Measurements from ENCODE around the gene RIMKLA.

GRCh38 chr1:42379794-42380585 lies 602 bp upstream of the RIMKLA start:
- TF ChIP-seq, protein P1, sequence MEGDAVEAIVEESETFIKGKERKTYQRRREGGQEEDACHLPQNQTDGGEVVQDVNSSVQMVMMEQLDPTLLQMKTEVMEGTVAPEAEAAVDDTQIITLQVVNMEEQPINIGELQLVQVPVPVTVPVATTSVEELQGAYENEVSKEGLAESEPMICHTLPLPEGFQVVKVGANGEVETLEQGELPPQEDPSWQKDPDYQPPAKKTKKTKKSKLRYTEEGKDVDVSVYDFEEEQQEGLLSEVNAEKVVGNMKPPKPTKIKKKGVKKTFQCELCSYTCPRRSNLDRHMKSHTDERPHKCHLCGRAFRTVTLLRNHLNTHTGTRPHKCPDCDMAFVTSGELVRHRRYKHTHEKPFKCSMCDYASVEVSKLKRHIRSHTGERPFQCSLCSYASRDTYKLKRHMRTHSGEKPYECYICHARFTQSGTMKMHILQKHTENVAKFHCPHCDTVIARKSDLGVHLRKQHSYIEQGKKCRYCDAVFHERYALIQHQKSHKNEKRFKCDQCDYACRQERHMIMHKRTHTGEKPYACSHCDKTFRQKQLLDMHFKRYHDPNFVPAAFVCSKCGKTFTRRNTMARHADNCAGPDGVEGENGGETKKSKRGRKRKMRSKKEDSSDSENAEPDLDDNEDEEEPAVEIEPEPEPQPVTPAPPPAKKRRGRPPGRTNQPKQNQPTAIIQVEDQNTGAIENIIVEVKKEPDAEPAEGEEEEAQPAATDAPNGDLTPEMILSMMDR (IDR thresholded peaks at IDR 0.05; ENCODE audit: low read depth, low read length, poor library complexity, severe bottlenecking): no peak
- no peak for TF ChIP-seq EZH2phosphoT487 (IDR thresholded peaks at IDR 0.05; ENCODE audit: borderline replicate concordance, low read length)
